ENCODE data around the gene GRIN1. TPM values are rescaled to one million over a fixed set of nuclear protein-coding genes. Genes with fewer than 3 reads are reported as not detected.

The GRIN1 gene
- total RNA-seq, 1 donor from 2014 or later = not detected

- no peak for TF ChIP-seq CTCF (IDR thresholded peaks at IDR 0.05; ENCODE audit: borderline replicate concordance)
- Histone ChIP-seq H3K27me3 (ENCODE audit: low read depth) (peaks cover 92% of the 10 kb centered on the region), H3K4me1 (peaks cover 10% of the 10 kb centered on the region), H3K27ac (replicated peaks) (no peak overlapping the region), H3K36me3 (no peaks in the 10 kb centered on the region), H3K4me3 (no peak overlapping the region), H3K9me3 (replicated peaks) (no peaks in the 10 kb centered on the region)
- intact Hi-C loops (cut with micrococcal nuclease) = no loop called here
- no peak for DNase-seq
Measured at GRCh38 chr9:137141976-137142936, 3.3 kb downstream of the GRIN1 start.

DNA sequence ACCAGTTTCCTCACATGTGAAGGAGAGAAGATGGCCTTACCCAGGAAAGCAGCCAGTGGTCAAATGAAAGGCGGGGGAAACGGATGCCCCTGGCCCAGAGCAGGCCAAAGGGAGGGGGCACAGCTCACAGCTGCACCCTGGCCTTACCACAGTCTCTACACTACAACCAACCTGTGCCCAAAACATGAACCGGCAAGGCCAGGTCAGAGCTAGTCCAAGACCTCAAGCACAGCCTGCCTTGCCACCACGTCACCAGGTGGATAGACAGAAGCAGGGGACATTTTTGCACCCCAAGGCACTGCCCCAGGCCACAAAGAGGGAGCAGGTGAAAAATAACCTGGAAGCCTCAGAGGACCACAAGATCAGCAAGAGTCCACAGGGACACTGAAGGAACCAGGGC lies 4.5 kb downstream of the GRIN1 start:
- intact Hi-C loops (cut with micrococcal nuclease) = no loop called here
- TF ChIP-seq CTCF (IDR thresholded peaks at IDR 0.05; ENCODE audit: borderline replicate concordance) = no peak
- Histone ChIP-seq H3K4me3 (no peak overlapping the region), H3K27me3 (ENCODE audit: low read depth) (peaks cover 92% of the 10 kb centered on the region), H3K36me3 (no peaks in the 10 kb centered on the region), H3K4me1 (peaks cover 6% of the 10 kb centered on the region), H3K9me3 (replicated peaks) (no peaks in the 10 kb centered on the region), H3K27ac (replicated peaks) (no peak overlapping the region)
- DNase-seq = no peak

- DNase-seq = no peak
- Histone ChIP-seq H3K4me1 (no peaks in the 10 kb centered on the region), H3K4me3 (no peak overlapping the region), H3K9me3 (replicated peaks) (no peaks in the 10 kb centered on the region), H3K27me3 (ENCODE audit: low read depth) (peaks cover 85% of the 10 kb centered on the region), H3K36me3 (no peaks in the 10 kb centered on the region), H3K27ac (replicated peaks) (no peak overlapping the region)
- intact Hi-C loops (cut with micrococcal nuclease) = no loop called here
- no peak for TF ChIP-seq CTCF (IDR thresholded peaks at IDR 0.05; ENCODE audit: borderline replicate concordance)
Measured at GRCh38 chr9:137145731-137146526, 7.0 kb downstream of the GRIN1 start.

- TF ChIP-seq CTCF (IDR thresholded peaks at IDR 0.05; ENCODE audit: borderline replicate concordance) = no peak
- no peaks in the 10 kb centered on the region for H3K4me1 ChIP-seq
- H3K27ac ChIP-seq (replicated peaks) = no peak overlapping the region
- intact Hi-C loops (cut with micrococcal nuclease) = no loop called here
- no peaks in the 10 kb centered on the region for H3K9me3 ChIP-seq (replicated peaks)
- no peak for DNase-seq
- no peaks in the 10 kb centered on the region for H3K36me3 ChIP-seq
- H3K4me3 ChIP-seq = no peak overlapping the region
- H3K27me3 ChIP-seq (ENCODE audit: low read depth) = peaks cover 79% of the 10 kb centered on the region
Measured at GRCh38 chr9:137146527-137146918, 7.6 kb downstream of the GRIN1 start.

- H3K4me1 ChIP-seq = no peaks in the 10 kb centered on the region
- H3K9me3 ChIP-seq (replicated peaks) = no peaks in the 10 kb centered on the region
- no peak overlapping the region for H3K27ac ChIP-seq (replicated peaks)
- H3K4me3 ChIP-seq = no peak overlapping the region
- intact Hi-C loops (cut with micrococcal nuclease) = no loop called here
- H3K27me3 ChIP-seq (ENCODE audit: low read depth) = peaks cover 72% of the 10 kb centered on the region
- no peaks in the 10 kb centered on the region for H3K36me3 ChIP-seq
- no peak for TF ChIP-seq CTCF (IDR thresholded peaks at IDR 0.05; ENCODE audit: borderline replicate concordance)
- no peak for DNase-seq
Measured at GRCh38 chr9:137147091-137147792, 8.3 kb downstream of the GRIN1 start.

Data from left ventricle myocardium inferior (tissue), 1 donor.